ENCODE measurements around the gene MS4A4A.

Gene MS4A4A

DNA sequence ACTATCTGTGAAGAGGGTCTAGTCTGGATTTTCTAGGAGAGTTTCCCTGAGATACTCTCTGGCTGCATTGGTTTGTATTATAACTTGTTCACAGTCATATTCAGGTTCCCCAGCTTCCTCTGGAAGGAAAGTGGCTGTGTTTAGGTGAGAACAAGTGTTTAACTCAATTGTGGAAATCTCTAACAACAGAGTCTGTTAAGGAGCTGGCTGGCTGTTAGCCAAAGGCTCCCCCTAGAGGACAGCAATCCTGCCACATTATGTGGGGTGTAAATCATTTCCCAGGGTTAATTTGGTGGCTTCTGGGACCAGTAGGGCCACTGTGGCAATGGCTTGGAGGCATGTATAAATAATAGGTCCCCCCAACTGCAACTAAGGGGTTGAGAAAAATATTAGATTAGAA, 65.0 kb downstream of the MS4A4A start:
- DNase-seq: no peak
- Histone ChIP-seq H3K27ac (ENCODE audit: insufficient read depth, low read length, poor library complexity, severe bottlenecking) (no peak overlapping the region), H3K27me3 (replicated peaks; ENCODE audit: control insufficient read depth, insufficient read depth, low read length, poor library complexity, severe bottlenecking) (no peaks in the 10 kb centered on the region), H3K4me3 (ENCODE audit: insufficient read depth, low read depth, low read length, poor library complexity, severe bottlenecking) (no peak overlapping the region), H3K9me3 (ENCODE audit: control insufficient read depth, low read length) (no peaks in the 10 kb centered on the region), H3K4me1 (ENCODE audit: control insufficient read depth, insufficient read depth, low read length, poor library complexity, severe bottlenecking) (no peaks in the 10 kb centered on the region), H3K36me3 (ENCODE audit: control insufficient read depth, insufficient read depth, low read length) (no peaks in the 10 kb centered on the region)

DNA sequence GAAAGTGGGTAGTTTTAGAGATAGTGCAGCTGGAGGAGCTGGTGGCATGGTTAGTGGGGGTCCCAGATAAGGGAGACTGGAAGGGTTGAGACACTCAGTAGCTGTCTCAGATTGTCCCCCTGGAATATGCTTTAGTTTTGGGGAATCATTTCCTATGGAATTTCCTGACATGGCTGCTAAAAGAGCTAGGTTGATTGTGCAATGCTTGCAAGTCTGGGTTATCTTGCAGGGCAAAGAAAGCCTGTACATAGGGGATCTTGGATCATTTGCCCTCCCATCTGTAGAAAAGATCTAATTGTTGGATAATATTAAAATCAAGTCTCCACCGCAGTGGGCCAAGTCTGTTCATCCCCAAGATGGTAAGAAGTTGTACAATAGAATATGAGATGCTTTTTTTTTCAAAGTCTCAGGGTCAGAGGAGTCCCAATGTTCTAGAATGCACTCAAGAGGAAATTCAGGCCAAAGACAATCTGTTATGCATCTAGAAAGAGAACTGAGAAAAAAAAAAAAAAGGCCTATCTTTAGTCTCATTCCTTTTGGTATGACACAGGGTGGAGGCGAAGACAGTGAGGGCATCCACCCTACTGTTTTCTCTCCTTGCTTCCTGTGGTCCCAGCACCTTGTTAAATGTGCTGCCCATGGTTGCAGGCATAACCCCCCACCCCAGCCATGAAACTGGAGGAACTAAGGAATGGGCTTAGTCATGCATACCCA, 66.8 kb downstream of the MS4A4A start:
- no peak for DNase-seq
- H3K4me3 ChIP-seq (ENCODE audit: insufficient read depth, low read depth, low read length, poor library complexity, severe bottlenecking): no peak overlapping the region
- H3K36me3 ChIP-seq (ENCODE audit: control insufficient read depth, insufficient read depth, low read length): no peaks in the 10 kb centered on the region
- no peaks in the 10 kb centered on the region for H3K27me3 ChIP-seq (replicated peaks; ENCODE audit: control insufficient read depth, insufficient read depth, low read length, poor library complexity, severe bottlenecking)
- H3K4me1 ChIP-seq (ENCODE audit: control insufficient read depth, insufficient read depth, low read length, poor library complexity, severe bottlenecking): no peaks in the 10 kb centered on the region
- H3K27ac ChIP-seq (ENCODE audit: insufficient read depth, low read length, poor library complexity, severe bottlenecking): no peak overlapping the region
- H3K9me3 ChIP-seq (ENCODE audit: control insufficient read depth, low read length): no peaks in the 10 kb centered on the region

- Histone ChIP-seq H3K4me3 (ENCODE audit: insufficient read depth, low read depth, low read length, poor library complexity, severe bottlenecking) (no peak overlapping the region), H3K27ac (ENCODE audit: insufficient read depth, low read length, poor library complexity, severe bottlenecking) (no peak overlapping the region), H3K36me3 (ENCODE audit: control insufficient read depth, insufficient read depth, low read length) (no peaks in the 10 kb centered on the region), H3K4me1 (ENCODE audit: control insufficient read depth, insufficient read depth, low read length, poor library complexity, severe bottlenecking) (no peaks in the 10 kb centered on the region), H3K27me3 (replicated peaks; ENCODE audit: control insufficient read depth, insufficient read depth, low read length, poor library complexity, severe bottlenecking) (no peaks in the 10 kb centered on the region), H3K9me3 (ENCODE audit: control insufficient read depth, low read length) (no peaks in the 10 kb centered on the region)
- no peak for DNase-seq
These were observed 67.7 kb downstream of the MS4A4A start for GRCh38 chr11:60348116-60348515.

- Histone ChIP-seq H3K4me1 (ENCODE audit: control insufficient read depth, insufficient read depth, low read length, poor library complexity, severe bottlenecking) (no peaks in the 10 kb centered on the region), H3K36me3 (ENCODE audit: control insufficient read depth, insufficient read depth, low read length) (no peaks in the 10 kb centered on the region), H3K4me3 (ENCODE audit: insufficient read depth, low read depth, low read length, poor library complexity, severe bottlenecking) (no peak overlapping the region), H3K27me3 (replicated peaks; ENCODE audit: control insufficient read depth, insufficient read depth, low read length, poor library complexity, severe bottlenecking) (no peaks in the 10 kb centered on the region), H3K9me3 (ENCODE audit: control insufficient read depth, low read length) (no peaks in the 10 kb centered on the region), H3K27ac (ENCODE audit: insufficient read depth, low read length, poor library complexity, severe bottlenecking) (no peak overlapping the region)
- no peak for DNase-seq
These were observed 69.5 kb downstream of the MS4A4A start for GRCh38 chr11:60349990-60350389.

- no peak for DNase-seq
- no peaks in the 10 kb centered on the region for H3K4me1 ChIP-seq (ENCODE audit: control insufficient read depth, insufficient read depth, low read length, poor library complexity, severe bottlenecking)
- no peak overlapping the region for H3K27ac ChIP-seq (ENCODE audit: insufficient read depth, low read length, poor library complexity, severe bottlenecking)
- no peaks in the 10 kb centered on the region for H3K9me3 ChIP-seq (ENCODE audit: control insufficient read depth, low read length)
- H3K27me3 ChIP-seq (replicated peaks; ENCODE audit: control insufficient read depth, insufficient read depth, low read length, poor library complexity, severe bottlenecking): no peaks in the 10 kb centered on the region
- H3K4me3 ChIP-seq (ENCODE audit: insufficient read depth, low read depth, low read length, poor library complexity, severe bottlenecking): no peak overlapping the region
- H3K36me3 ChIP-seq (ENCODE audit: control insufficient read depth, insufficient read depth, low read length): no peaks in the 10 kb centered on the region
These were observed 77.3 kb downstream of the MS4A4A start for GRCh38 chr11:60357771-60358170.

Data from effector memory CD4-positive, alpha-beta T cell (primary cell).